GM13976 (cell line): ENCODE measurements around the gene NFIC.

ENCODE experiments used
- DNase-seq: peaks from one replicate; pipeline ENCODE4 v3.0.0; 2012; ENCODE audit warnings: low spot score
- CTCF ChIP-seq: IDR thresholded peaks from 2 replicates; pipeline ENCODE4 v1.5.1; 2012; ENCODE audit warnings: borderline replicate concordance, mild to moderate bottlenecking; ENCODE audit not compliant: insufficient read depth; ENCODE audit errors: extremely low read depth, missing control alignments, control extremely low read depth
- in situ Hi-C: fragments of 300-500 bp; cut with MboI; formaldehyde crosslinking; loops from one replicate; pipeline ENCODE4 v1.12.0; 2022; ENCODE audit warnings: low sequenced_read_pairs, mixed read lengths, inconsistent platforms; ENCODE audit not compliant: unreplicated experiment

Gene NFIC

GRCh38 chr19:3478409-3479176 is 112.2 kb downstream of the NFIC start:
- TF ChIP-seq CTCF, result no peak
- DNase-seq, result no peak
- in situ Hi-C loops, result loop anchor here (10.0 kb wide), 1 partner anchor 154 kb away; no protein-coding TSS in a partner anchor

GRCh38 chr19:3479177-3479833 is 112.9 kb downstream of the NFIC start:
- TF ChIP-seq CTCF, result no peak
- DNase-seq, result peak; percentile 83
- in situ Hi-C loops, result loop anchor here (10.0 kb wide), 1 partner anchor 155 kb away; no protein-coding TSS in a partner anchor

GRCh38 chr19:3479834-3480215 is 113.4 kb downstream of the NFIC start:
- DNase-seq, result no peak
- in situ Hi-C loops, result loop anchor here (10.0 kb wide), 2 partner anchors 155 to 175 kb away; no protein-coding TSS in a partner anchor
- TF ChIP-seq CTCF, result no peak

GRCh38 chr19:3480383-3481091 is 114.2 kb downstream of the NFIC start, which contains the start of gene SMIM24:
TSS of gene SMIM24 (minus strand) at chr19:3480525. CDS start at chr19:3480463, 62 bp downstream.
- TF ChIP-seq CTCF, result no peak
- no peak for DNase-seq
- in situ Hi-C loops, result loop anchor here (10.0 kb wide), 1 partner anchor 176 kb away; no protein-coding TSS in a partner anchor

GRCh38 chr19:3481241-3482090 is 115.1 kb downstream of the NFIC start:
- in situ Hi-C loops, result loop anchor here (10.0 kb wide), 1 partner anchor 177 kb away; no protein-coding TSS in a partner anchor
- no peak for TF ChIP-seq CTCF
- DNase-seq, result no peak
